Bronchial epithelial cell (primary cell): ENCODE measurements around the gene FBLN2. TPM values are rescaled to one million over a fixed set of nuclear protein-coding genes. Genes with fewer than 3 reads are reported as not detected.

Experiments
- DNase-seq: peaks from one replicate; pipeline ENCODE4 v3.0.0-alpha.2; 2010; ENCODE audit warnings: low read depth
- FAIRE-seq: peaks from 2 replicates; lab custom pipeline; 2011; peaks lifted over from hg19 to GRCh38; lab: Jason Lieb, UNC
- H3K27me3 ChIP-seq: 2 replicates; pipeline ENCODE4 v1.5.1; 2011; ENCODE audit warnings: low read length; ENCODE audit not compliant: control insufficient read depth, insufficient read depth
- H3K36me3 ChIP-seq: 2 replicates; pipeline ENCODE4 v1.5.1; 2011; ENCODE audit warnings: low read length; ENCODE audit not compliant: control insufficient read depth, insufficient read depth
- H3K4me3 ChIP-seq: 2 replicates; pipeline ENCODE4 v1.5.1; 2011; ENCODE audit warnings: mild to moderate bottlenecking, low read depth, low read length, control low read depth
- CTCF ChIP-seq: IDR thresholded peaks from 2 replicates; pipeline ENCODE4 v1.5.1; 2011; ENCODE audit warnings: mild to moderate bottlenecking, moderate library complexity, low read length, control low read depth, inconsistent platforms; ENCODE audit not compliant: insufficient read depth, severe bottlenecking
- total RNA-seq: library from RNA; depleted of rRNA; stranded (reverse); fragments of >200 nt; gene quantifications from 2 replicates; pipeline ENCODE4 v1.2.1, GENCODE V29; 2014

The FBLN2 gene
- total RNA-seq, 1 donor from 2014 or later = 4.7 TPM

DNA sequence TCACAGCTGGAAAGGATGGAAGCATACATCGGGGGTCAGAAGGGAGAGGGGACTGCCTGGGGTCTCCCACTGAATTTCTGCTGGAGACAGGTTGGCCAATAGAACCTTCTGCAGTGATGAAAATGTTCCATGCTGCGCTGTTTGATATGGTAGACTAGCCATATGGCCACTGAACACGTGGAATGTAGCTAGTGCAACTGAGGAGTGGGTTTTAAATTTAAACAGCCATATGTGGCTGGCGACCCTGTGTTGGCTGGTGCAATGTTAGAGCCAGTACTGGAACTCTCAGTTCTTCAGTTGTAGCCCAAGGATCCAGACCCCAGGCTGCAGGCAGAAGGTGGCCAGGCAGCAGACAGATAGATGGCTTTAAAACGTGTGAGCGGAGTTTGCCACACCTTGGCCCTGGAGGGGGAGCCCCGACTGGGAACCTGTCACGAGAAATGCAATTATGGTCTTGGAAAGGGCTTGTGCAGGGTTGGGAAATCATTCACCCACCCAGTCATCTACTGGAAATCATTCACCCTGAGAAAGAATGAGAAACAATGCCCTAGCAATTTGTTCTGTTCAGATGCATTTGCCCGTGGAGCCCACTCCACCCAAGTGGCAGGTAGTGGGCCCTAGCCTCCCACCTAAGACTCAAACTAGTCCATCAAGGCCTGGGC is 127.6 kb downstream of the FBLN2 start:
- Histone ChIP-seq H3K27me3 (no peaks in the 10 kb centered on the region), H3K4me3 (no peak overlapping the region)

GRCh38 chr3:13677272-13677671 is 128.3 kb downstream of the FBLN2 start:
- FAIRE-seq = peak; percentile 73
- no peak overlapping the region for H3K4me3 ChIP-seq
- DNase-seq = no peak
- TF ChIP-seq CTCF = no peak
- H3K36me3 ChIP-seq = no peaks in the 10 kb centered on the region
- no peaks in the 10 kb centered on the region for H3K27me3 ChIP-seq

More for the DNA sequence above, 127.6 kb downstream of the FBLN2 start:
- H3K36me3 ChIP-seq = no peaks in the 10 kb centered on the region
- DNase-seq (no peak), FAIRE-seq (no peak)
- no peak for TF ChIP-seq CTCF

DNA sequence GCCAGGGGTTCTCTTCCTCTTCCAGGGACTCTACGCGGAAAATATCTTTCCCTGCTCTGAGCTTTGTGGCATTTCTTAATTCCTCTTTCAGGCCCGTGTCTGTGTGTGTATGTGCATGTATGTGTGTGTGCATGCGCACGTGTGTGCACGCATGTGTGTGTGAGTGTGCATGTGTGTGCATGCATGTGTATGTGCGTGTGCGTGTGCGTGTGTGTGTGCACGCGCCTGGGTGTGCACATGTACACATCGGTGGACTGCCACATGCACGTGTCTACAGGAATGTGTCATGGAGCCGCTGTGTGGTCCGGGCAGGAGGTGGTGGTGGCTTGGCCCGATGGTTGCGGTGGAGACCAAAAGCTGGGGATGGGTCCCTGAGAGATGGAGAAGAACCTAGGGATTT is 133.0 kb downstream of the FBLN2 start:
- DNase-seq (no peak), FAIRE-seq (no peak)
- Histone ChIP-seq H3K27me3 (peaks cover 2% of the 10 kb centered on the region), H3K4me3 (no peak overlapping the region), H3K36me3 (no peaks in the 10 kb centered on the region)
- TF ChIP-seq CTCF = no peak

DNA sequence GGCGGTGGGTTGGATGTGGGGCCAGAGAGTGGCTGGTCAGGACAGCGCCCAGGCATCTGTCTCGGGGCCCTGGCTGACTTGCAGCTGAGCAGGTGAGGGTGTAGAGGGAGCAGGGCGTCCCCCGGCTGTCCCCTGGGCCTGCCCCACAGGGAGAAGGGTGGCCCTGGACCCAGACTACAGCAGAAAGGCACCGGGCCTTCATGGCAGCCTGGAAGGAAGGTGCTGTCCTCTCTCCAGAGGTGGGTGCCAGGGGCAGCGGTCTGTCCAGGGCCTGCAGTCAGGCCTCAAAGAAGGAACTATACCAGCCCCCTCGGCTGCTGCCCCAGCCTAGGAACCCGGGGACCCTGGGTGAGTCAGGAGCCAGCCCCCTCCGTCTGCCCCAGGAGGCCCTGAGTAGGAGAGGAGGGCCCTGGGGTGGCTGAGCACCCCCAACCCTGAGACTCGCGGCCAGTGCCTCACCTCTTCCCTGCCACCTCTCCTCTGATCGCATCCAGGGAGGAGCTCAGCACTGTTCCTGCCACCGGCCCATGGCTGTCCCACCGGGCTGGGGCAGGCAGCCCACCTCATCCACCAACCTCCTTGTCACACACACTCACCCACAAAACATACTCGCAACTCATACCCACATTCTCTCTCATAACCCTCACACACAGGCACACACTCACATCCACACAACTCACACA is 133.5 kb downstream of the FBLN2 start:
- DNase-seq = no peak
- Histone ChIP-seq H3K36me3 (no peaks in the 10 kb centered on the region), H3K27me3 (peaks cover 6% of the 10 kb centered on the region), H3K4me3 (no peak overlapping the region)
- no peak for FAIRE-seq
- TF ChIP-seq CTCF = no peak

DNA sequence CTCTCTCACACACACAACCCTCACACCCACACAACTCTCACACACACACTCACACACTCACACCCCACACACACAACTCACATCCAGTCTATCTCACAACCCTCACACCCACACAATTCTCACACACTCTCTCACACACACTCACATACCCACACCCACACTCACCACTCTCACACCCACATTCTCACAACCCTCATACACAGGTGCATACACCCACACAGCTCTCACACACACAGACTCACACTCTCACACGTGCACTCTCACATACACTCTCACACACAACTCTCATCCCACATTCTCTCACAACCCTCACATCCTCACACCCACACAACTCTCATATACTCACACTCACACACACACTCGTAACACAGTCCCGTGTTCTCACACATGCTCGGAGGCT is 134.4 kb downstream of the FBLN2 start:
- Histone ChIP-seq H3K27me3 (peaks cover 9% of the 10 kb centered on the region), H3K36me3 (no peaks in the 10 kb centered on the region), H3K4me3 (no peak overlapping the region)
- FAIRE-seq (peak; percentile 90), DNase-seq (no peak)
- no peak for TF ChIP-seq CTCF
